GM08714 (cell line): ENCODE results near the gene TCF4.

Experiments
- H3K4me3 ChIP-seq: fragments of 200-500 bp; sonication (Bioruptor generic); 2 replicates; pipeline ENCODE4 v1.5.1; 2014; ENCODE audit warnings: mild to moderate bottlenecking, low read length, inconsistent platforms
- ZNF274 ChIP-seq: IDR thresholded peaks from 2 replicates; pipeline ENCODE4 v1.6.1; 2012; ENCODE audit warnings: mild to moderate bottlenecking, low read depth, low read length

Gene TCF4

GRCh38 chr18:55593888-55594287, 5.9 kb upstream of the TCF4 start:
- H3K4me3 ChIP-seq: no peak overlapping the region
- TF ChIP-seq ZNF274: no peak

GRCh38 chr18:55592572-55592971, 4.6 kb upstream of the TCF4 start:
- no peak for TF ChIP-seq ZNF274

GRCh38 chr18:55592106-55592505, 4.1 kb upstream of the TCF4 start:
- H3K4me3 ChIP-seq: no peak overlapping the region
- no peak for TF ChIP-seq ZNF274

More at GRCh38 chr18:55592572-55592971, 4.6 kb upstream of the TCF4 start:
- no peak overlapping the region for H3K4me3 ChIP-seq

- no peak for TF ChIP-seq ZNF274
- H3K4me3 ChIP-seq: peak overlapping the region; percentile 56
Observed at GRCh38 chr18:55589625-55590291, 1.8 kb upstream of the TCF4 start.

GRCh38 chr18:55588870-55589595, 1.0 kb upstream of the TCF4 start:
- no peak for TF ChIP-seq ZNF274
- peak overlapping the region; percentile 56 for H3K4me3 ChIP-seq

GRCh38 chr18:55587418-55588110, 428 bp downstream of the TCF4 start:
- no peak for TF ChIP-seq ZNF274
- peak overlapping the region; percentile 77 for H3K4me3 ChIP-seq

GRCh38 chr18:55585920-55586561, 2.0 kb downstream of the TCF4 start:
- peak overlapping the region; percentile 25 for H3K4me3 ChIP-seq

GRCh38 chr18:55585065-55585919, 2.7 kb downstream of the TCF4 start:
- TF ChIP-seq ZNF274: no peak
- H3K4me3 ChIP-seq: peak overlapping the region; percentile 25

More at GRCh38 chr18:55585920-55586561, 2.0 kb downstream of the TCF4 start:
- no peak for TF ChIP-seq ZNF274

- H3K4me3 ChIP-seq: no peak overlapping the region
- TF ChIP-seq ZNF274: no peak
Observed at GRCh38 chr18:55584201-55584600, 3.8 kb downstream of the TCF4 start.

GRCh38 chr18:55582325-55582724, 5.7 kb downstream of the TCF4 start:
- no peak for TF ChIP-seq ZNF274
- H3K4me3 ChIP-seq: no peak overlapping the region

- no peak overlapping the region for H3K4me3 ChIP-seq
- TF ChIP-seq ZNF274: no peak
Observed at GRCh38 chr18:55579501-55580270, 8.3 kb downstream of the TCF4 start.

GRCh38 chr18:55577812-55578539, 10.0 kb downstream of the TCF4 start:
- no peak overlapping the region for H3K4me3 ChIP-seq
- no peak for TF ChIP-seq ZNF274

- H3K4me3 ChIP-seq: no peak overlapping the region
- no peak for TF ChIP-seq ZNF274
Observed at GRCh38 chr18:55576001-55576400, 12.0 kb downstream of the TCF4 start.
